AG04449 (cell line): ENCODE results near the gene CDK16.

Experiments
- CTCF ChIA-PET: fragments of 350-600 bp; formaldehyde crosslinking; extraction: SDS; loops from one replicate; lab custom pipeline; 2021; ENCODE audit warnings: antibody characterized with exemption; lab: Yijun Ruan, JAX
- POLR2A ChIA-PET: fragments of 400-600, 350-600 bp; formaldehyde crosslinking; extraction: SDS; loops from one replicate; lab custom pipeline; 2020; ENCODE audit warnings: antibody characterized with exemption, inconsistent platforms; lab: Yijun Ruan, JAX
- DNase-seq: peaks from one replicate; pipeline ENCODE4 v3.0.0-alpha.2; 2010; ENCODE audit warnings: low read depth, low spot score
- H3K4me3 ChIP-seq: 2 replicates; pipeline ENCODE4 v1.5.1; 2011; ENCODE audit warnings: low read depth, mild to moderate bottlenecking, control low read depth, low read length
- TF ChIP-seq, protein P1 (sequence below): IDR thresholded peaks from one replicate; pipeline ENCODE4 v1.5.1; 2011; ENCODE audit warnings: mild to moderate bottlenecking, moderate library complexity, low read length, control low read depth, inconsistent platforms; ENCODE audit not compliant: insufficient read depth; ENCODE audit errors: missing control alignments

Gene CDK16

GRCh38 chrX:47216393-47216925, 2.0 kb upstream of the CDK16 start:
- ChIA-PET CTCF (interaction anchor here (1.0 kb wide), 1 partner anchor 147 kb away, joined by 4 read pairs; no protein-coding TSS in a partner anchor), POLR2A (interaction anchor here (2.4 kb wide), 1 partner anchor 11 kb away, joined by 9 read pairs; no protein-coding TSS in a partner anchor)
- DNase-seq = no peak
- H3K4me3 ChIP-seq = no peak overlapping the region; the same call in 1 of the 2 replicates
- TF ChIP-seq, protein P1, sequence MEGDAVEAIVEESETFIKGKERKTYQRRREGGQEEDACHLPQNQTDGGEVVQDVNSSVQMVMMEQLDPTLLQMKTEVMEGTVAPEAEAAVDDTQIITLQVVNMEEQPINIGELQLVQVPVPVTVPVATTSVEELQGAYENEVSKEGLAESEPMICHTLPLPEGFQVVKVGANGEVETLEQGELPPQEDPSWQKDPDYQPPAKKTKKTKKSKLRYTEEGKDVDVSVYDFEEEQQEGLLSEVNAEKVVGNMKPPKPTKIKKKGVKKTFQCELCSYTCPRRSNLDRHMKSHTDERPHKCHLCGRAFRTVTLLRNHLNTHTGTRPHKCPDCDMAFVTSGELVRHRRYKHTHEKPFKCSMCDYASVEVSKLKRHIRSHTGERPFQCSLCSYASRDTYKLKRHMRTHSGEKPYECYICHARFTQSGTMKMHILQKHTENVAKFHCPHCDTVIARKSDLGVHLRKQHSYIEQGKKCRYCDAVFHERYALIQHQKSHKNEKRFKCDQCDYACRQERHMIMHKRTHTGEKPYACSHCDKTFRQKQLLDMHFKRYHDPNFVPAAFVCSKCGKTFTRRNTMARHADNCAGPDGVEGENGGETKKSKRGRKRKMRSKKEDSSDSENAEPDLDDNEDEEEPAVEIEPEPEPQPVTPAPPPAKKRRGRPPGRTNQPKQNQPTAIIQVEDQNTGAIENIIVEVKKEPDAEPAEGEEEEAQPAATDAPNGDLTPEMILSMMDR = no peak

GRCh38 chrX:47217121-47217851, 1.2 kb upstream of the CDK16 start:
- peak overlapping the region; percentile 32 for H3K4me3 ChIP-seq
- TF ChIP-seq, protein P1 = no peak
- ChIA-PET CTCF (interaction anchor here (1.0 to 1.4 kb wide), 3 partner anchors 147 to 168 kb away, joined by 3 to 5 read pairs (median 4); no protein-coding TSS in a partner anchor), POLR2A (interaction anchor here (0.9 to 2.4 kb wide), 4 partner anchors 12 to 27 kb away, joined by 3 to 9 read pairs (median 6); partner anchors contain the start of gene USP11)
- DNase-seq = no peak

DNA sequence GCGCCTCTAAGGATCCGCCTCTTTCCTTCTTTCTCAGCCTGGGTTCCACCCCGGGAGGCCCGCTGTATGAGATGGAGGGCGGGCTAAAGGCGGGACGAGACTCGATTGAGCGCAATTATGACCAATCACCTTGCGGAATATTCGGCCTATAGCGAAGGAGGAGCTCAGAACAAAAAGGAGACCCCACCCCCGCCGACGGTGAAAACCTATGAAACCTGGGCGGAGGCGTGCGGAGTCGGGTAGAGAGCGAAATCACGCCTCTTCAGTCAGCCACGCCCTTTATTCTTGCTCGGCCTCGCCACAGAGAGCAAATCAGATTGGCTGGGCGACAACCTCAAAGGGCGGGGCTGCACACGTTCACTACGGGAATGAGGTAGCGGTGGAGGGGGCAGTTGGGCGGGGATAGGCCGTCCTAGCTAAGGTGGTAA, 615 bp upstream of the CDK16 start:
- ChIA-PET CTCF (interaction anchor here (0.9 to 1.4 kb wide), 3 partner anchors 26 to 167 kb away, joined by 3 to 5 read pairs (median 4); no protein-coding TSS in a partner anchor), POLR2A (interaction anchor here (0.9 to 2.4 kb wide), 4 partner anchors 12 to 27 kb away, joined by 3 to 9 read pairs (median 6); partner anchors contain the start of gene USP11)
- H3K4me3 ChIP-seq = peak overlapping the region; percentile 64
- TF ChIP-seq, protein P1 = no peak
- peak; percentile 92 for DNase-seq

DNA sequence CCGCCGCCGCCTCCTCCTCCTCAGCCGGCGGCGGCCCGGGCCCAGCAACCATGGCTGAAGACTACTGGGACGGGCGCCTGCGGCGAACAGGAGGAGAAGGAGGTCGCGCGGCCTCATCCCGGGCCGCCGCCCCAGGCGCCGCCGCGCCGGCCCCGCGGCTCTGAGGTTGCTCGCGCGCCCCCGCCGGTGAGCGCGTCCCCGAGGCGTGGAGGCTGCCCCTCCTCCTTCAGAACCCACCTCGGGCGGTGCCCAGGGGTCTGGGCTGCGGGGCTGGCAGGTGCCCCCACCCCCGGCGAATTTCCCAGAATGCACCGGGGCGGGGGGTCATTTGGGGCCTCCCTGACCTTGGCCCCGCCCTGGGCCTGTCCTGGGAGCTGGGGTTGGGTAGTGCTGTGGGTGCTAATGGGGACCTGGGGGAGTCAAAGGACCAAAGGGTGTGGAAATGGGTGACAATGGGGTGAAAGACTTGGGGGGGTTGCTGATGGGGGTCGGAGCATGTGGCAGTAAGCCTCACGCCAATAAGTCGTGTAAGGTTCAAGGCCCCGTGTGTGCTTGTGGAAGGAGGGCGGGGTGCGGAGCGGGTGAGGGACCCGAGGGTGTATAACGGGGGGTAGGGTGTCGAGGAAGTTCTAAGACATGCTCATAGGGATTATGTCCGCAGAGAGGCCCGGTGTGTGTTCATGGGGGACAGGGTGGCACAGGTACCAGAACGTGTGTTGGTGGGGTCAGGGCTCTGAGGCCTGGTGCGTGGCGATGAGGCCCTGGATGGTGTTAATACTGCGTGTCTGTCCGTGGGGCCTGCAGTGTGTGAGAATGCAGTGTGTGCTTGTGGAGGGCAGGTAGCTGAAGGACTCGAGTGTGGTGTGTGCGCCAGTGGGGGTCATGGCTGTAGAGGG, 687 bp downstream of the CDK16 start:
- DNase-seq = no peak
- H3K4me3 ChIP-seq = peak overlapping the region; percentile 64
- CTCF ChIA-PET = no interaction called here
- TF ChIP-seq, protein P1 = no peak
- POLR2A ChIA-PET = interaction anchor here (0.6 kb wide), 2 partner anchors 162 to 471 kb away, joined by 3 read pairs; no protein-coding TSS in a partner anchor

- no peak overlapping the region for H3K4me3 ChIP-seq
- POLR2A ChIA-PET = interaction anchor here (1.5 kb wide), 1 partner anchor 11 kb away, joined by 5 read pairs; the partner anchor contains the start of gene USP11
- CTCF ChIA-PET = no interaction called here
- DNase-seq = no peak
- TF ChIP-seq, protein P1 = no peak
Measured at GRCh38 chrX:47221756-47222155, 3.3 kb downstream of the CDK16 start.
